Psoas muscle (tissue), 8 donors: ENCODE measurements around the gene DDX18. TPM values are rescaled to one million over a fixed set of nuclear protein-coding genes. Genes with fewer than 3 reads are reported as not detected.
"Not testable (repeated sequence)": the region's sequence is repeated elsewhere in the genome, so short reads cannot be mapped to it uniquely, and the experiment has no call there.

Experiments used
- ATAC-seq, 4 donors: fragments of 200-7000 bp; cut with Tn5 transposase; one replicate each; pipeline ENCODE4 v1.9.1; 2020; ENCODE audit warnings: moderate library complexity in 3 of 4, mild to moderate bottlenecking in 2 of 4
- DNase-seq, 2 donors: peaks; one replicate each; pipeline ENCODE4 v3.0.0-alpha.2; 2020
- H3K27ac ChIP-seq: fragments of 200-600 bp; one replicate; pipeline ENCODE4 v1.8.0; 2022
- H3K27me3 ChIP-seq, 3 donors: fragments of 200-600 bp in 1 of 3; one replicate each; pipeline versions ENCODE4 v1.6.1 to v1.8.0; 2013 to 2022; ENCODE audit warnings: low read length in 2 of 3, mild to moderate bottlenecking in 2 of 3, moderate library complexity in 1 of 3; ENCODE audit not compliant: insufficient read depth in 3 of 3
- H3K36me3 ChIP-seq, 2 donors: fragments of 200-600 bp in 1 of 2; one replicate each; pipeline versions ENCODE4 v1.6.1 to v1.8.0; 2013 to 2022; ENCODE audit warnings: low read depth in 1 of 2, mild to moderate bottlenecking in 1 of 2, moderate library complexity in 1 of 2; ENCODE audit not compliant: insufficient read depth in 1 of 2
- H3K4me1 ChIP-seq: fragments of 200-600 bp; one replicate; pipeline ENCODE4 v1.8.0; 2022
- H3K4me3 ChIP-seq: fragments of 200-600 bp; one replicate; pipeline ENCODE4 v1.8.0; 2022; ENCODE audit warnings: mild to moderate bottlenecking
- H3K9me3 ChIP-seq: fragments of 200-600 bp; one replicate; pipeline ENCODE4 v1.8.0; 2022
- WGBS, 3 donors: extraction: QIAGEN DNeasy Blood & Tissue Kit; methylation state at CpG; one replicate each; pipeline versions ENCODE4 v1.1.6 to v1.1.7; 2013; 5-methylcytosine and 5-hydroxymethylcytosine counted together
- intact Hi-C, 2 donors: fragments of 100-400 bp; cut with DNase I; formaldehyde crosslinking; loops; one replicate each; pipeline versions ENCODE4 v1.11.0 to v1.14.2; 2022
- polyA plus RNA-seq, 3 donors: library from polyadenylated mRNA; stranded (reverse); fragments of 200-250 nt; gene quantifications; one replicate each; pipeline ENCODE4 v1.2.3, GENCODE V29; 2013
- total RNA-seq, 4 donors: library from RNA; stranded (reverse); fragmentation: NEBNext Ultra II Directional in 2 of 4; extraction: Animal tissue kit (Norgen Biotek cat#: 25700) in 2 of 4; gene quantifications; one replicate each; pipeline versions ENCODE4 v1.2.1 to v1.2.4, GENCODE V29; 2021 to 2023
- TF ChIP-seq, protein P1 (sequence below): fragments of 200-600 bp; IDR thresholded peaks from one replicate; pipeline ENCODE4 v1.8.0; 2022; ENCODE audit warnings: antibody characterized with exemption
- donor health status: healthy with polysubstance abuse.
- donor health status: DM: no; HTN: no; CAD: no; lungs with moderate emphysema.
- donor health status: Bipolar disorder and iron deficiency.
- donor health status: healthy.
- donor health status: DM: yes; HTN: yes; CAD: no.
- donor health status: DM: no; HTN: no; CAD: no.
- donor health status: DM: no; HTN: no; CAD: no.
- donor health status: DM: yes; HTN: yes; CAD: no.

The DDX18 gene
- total and polyA plus RNA-seq, 7 donors, result 12.6 to 33.4 (median 28.9) TPM

GRCh38 chr2:117818921-117819320, 4.4 kb downstream of the DDX18 start:
- Histone ChIP-seq H3K4me3 (no peak overlapping the region), H3K36me3 (peaks cover 26 to 76% of the 10 kb centered on the region in 2 donors), H3K9me3 (no peaks in the 10 kb centered on the region), H3K4me1 (peaks cover 22% of the 10 kb centered on the region), H3K27me3 (no peaks in the 10 kb centered on the region), H3K27ac (no peak overlapping the region)
- no peak for DNase-seq
- ATAC-seq, result no peak
- WGBS, 3 donors, result 91 to 96% (median 93%) methylated on average over 3 of the region's 3 CpGs
- TF ChIP-seq, protein P1, sequence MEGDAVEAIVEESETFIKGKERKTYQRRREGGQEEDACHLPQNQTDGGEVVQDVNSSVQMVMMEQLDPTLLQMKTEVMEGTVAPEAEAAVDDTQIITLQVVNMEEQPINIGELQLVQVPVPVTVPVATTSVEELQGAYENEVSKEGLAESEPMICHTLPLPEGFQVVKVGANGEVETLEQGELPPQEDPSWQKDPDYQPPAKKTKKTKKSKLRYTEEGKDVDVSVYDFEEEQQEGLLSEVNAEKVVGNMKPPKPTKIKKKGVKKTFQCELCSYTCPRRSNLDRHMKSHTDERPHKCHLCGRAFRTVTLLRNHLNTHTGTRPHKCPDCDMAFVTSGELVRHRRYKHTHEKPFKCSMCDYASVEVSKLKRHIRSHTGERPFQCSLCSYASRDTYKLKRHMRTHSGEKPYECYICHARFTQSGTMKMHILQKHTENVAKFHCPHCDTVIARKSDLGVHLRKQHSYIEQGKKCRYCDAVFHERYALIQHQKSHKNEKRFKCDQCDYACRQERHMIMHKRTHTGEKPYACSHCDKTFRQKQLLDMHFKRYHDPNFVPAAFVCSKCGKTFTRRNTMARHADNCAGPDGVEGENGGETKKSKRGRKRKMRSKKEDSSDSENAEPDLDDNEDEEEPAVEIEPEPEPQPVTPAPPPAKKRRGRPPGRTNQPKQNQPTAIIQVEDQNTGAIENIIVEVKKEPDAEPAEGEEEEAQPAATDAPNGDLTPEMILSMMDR, result no peak
- intact Hi-C loops, result loop anchor here (5.0 kb wide), 2 partner anchors 183 to 193 kb away; partner anchors contain the start of gene CCDC93 (in 1 of the 2)

DNA sequence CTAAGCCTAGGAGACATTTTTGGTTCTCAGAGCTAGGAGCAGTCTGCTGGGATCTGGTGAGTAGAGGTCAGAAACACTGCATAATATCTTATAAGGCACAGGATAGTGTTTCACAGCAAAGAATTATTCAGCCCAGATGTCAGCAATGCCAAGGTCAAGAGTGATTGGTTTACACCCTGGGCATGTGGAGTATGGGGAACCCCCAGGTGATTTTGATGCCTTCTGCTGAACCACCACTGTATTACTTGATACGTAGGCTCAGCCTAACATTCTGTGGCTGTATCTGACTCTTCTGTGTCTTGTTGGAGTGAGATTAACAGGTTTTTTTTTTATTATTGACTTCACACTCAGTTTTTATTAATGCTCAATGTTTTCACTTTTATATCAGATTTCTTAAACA, 6.0 kb downstream of the DDX18 start:
- H3K36me3 ChIP-seq, result peaks cover 26 to 91% of the 10 kb centered on the region in 2 donors
- H3K9me3 ChIP-seq, result no peaks in the 10 kb centered on the region
- H3K4me3 ChIP-seq, result no peak overlapping the region
- no peak for ATAC-seq
- TF ChIP-seq, protein P1, result no peak
- no peaks in the 10 kb centered on the region for H3K27me3 ChIP-seq
- no peak for DNase-seq
- WGBS, 3 donors, result 68 to 87% (median 69%) methylated on average over 1 of the region's 1 CpG
- H3K4me1 ChIP-seq, result peaks cover 18% of the 10 kb centered on the region
- intact Hi-C loops, result no loop called here
- no peak overlapping the region for H3K27ac ChIP-seq

- H3K4me3 ChIP-seq, result no peak overlapping the region
- ATAC-seq (no peak), DNase-seq (no peak)
- peaks cover 26 to 100% of the 10 kb centered on the region in 2 donors for H3K36me3 ChIP-seq
- TF ChIP-seq, protein P1, result no peak
- no peaks in the 10 kb centered on the region for H3K4me1 ChIP-seq
- no peaks in the 10 kb centered on the region for H3K27me3 ChIP-seq
- H3K27ac ChIP-seq, result no peak overlapping the region
- 84 to 93% (median 86%) methylated on average over 8 of the region's 8 CpGs for WGBS, 3 donors
- intact Hi-C loops, result no loop called here
- H3K9me3 ChIP-seq, result no peaks in the 10 kb centered on the region
These were observed 10.9 kb downstream of the DDX18 start for GRCh38 chr2:117825437-117825836.

- DNase-seq, H3K4me1 ChIP-seq, ATAC-seq, intact Hi-C loops, H3K27ac ChIP-seq, H3K27me3 ChIP-seq, H3K4me3 ChIP-seq, H3K9me3 ChIP-seq: not testable (repeated sequence)
- 94 to 97% (median 96%) methylated on average over 5 of the region's 5 CpGs for WGBS, 3 donors
- peaks cover 15 to 98% of the 10 kb centered on the region in 2 donors for H3K36me3 ChIP-seq
These were observed 13.0 kb downstream of the DDX18 start for GRCh38 chr2:117827464-117827863.

- DNase-seq, result no peak
- intact Hi-C loops, result no loop called here
- Histone ChIP-seq H3K27me3 (no peaks in the 10 kb centered on the region), H3K4me3 (no peak overlapping the region), H3K27ac (no peak overlapping the region), H3K4me1 (no peaks in the 10 kb centered on the region), H3K9me3 (no peaks in the 10 kb centered on the region), H3K36me3 (peaks cover 15 to 98% of the 10 kb centered on the region in 2 donors)
- TF ChIP-seq, protein P1, result no peak
- no peak for ATAC-seq
- 84 to 86% (median 85%) methylated on average over 2 of the region's 2 CpGs for WGBS, 3 donors
These were observed 14.4 kb downstream of the DDX18 start for GRCh38 chr2:117828870-117829269.
